Stomach smooth muscle (tissue), 2 donors: ENCODE data around the gene CLASP1.
"Not testable (repeated sequence)": the region's sequence is repeated elsewhere in the genome, so short reads cannot be mapped to it uniquely, and the experiment has no call there.

Experiments
- H3K27ac ChIP-seq: one replicate; pipeline ENCODE4 v1.7.0; 2013; ENCODE audit warnings: mild to moderate bottlenecking, low read length, inconsistent platforms
- H3K27me3 ChIP-seq, 2 donors: one replicate each; pipeline ENCODE4 v1.7.0; 2013; ENCODE audit warnings: low read length in 2 of 2; ENCODE audit not compliant: insufficient read depth in 2 of 2, control insufficient read depth in 1 of 2
- H3K36me3 ChIP-seq, 2 donors: one replicate each; pipeline ENCODE4 v1.7.0; 2013; ENCODE audit warnings: low read length in 2 of 2; ENCODE audit not compliant: control insufficient read depth in 2 of 2, insufficient read depth in 2 of 2
- H3K4me1 ChIP-seq: one replicate; pipeline ENCODE4 v1.7.0; 2013; ENCODE audit warnings: low read length; ENCODE audit not compliant: control insufficient read depth, insufficient read depth
- H3K4me3 ChIP-seq, 2 donors: one replicate each; pipeline ENCODE4 v1.7.0; 2013; ENCODE audit warnings: low read length in 2 of 2
- H3K9ac ChIP-seq, 2 donors: one replicate each; pipeline ENCODE4 v1.7.0; 2013; ENCODE audit warnings: low read length in 2 of 2, mild to moderate bottlenecking in 1 of 2
- H3K9me3 ChIP-seq, 2 donors: one replicate each; pipeline ENCODE4 v1.7.0; 2013; ENCODE audit warnings: low read length in 2 of 2; ENCODE audit not compliant: control insufficient read depth in 2 of 2
- donor health status: healthy.
- donor health status: Pancreatic carcinoma.

CLASP1 gene

DNA sequence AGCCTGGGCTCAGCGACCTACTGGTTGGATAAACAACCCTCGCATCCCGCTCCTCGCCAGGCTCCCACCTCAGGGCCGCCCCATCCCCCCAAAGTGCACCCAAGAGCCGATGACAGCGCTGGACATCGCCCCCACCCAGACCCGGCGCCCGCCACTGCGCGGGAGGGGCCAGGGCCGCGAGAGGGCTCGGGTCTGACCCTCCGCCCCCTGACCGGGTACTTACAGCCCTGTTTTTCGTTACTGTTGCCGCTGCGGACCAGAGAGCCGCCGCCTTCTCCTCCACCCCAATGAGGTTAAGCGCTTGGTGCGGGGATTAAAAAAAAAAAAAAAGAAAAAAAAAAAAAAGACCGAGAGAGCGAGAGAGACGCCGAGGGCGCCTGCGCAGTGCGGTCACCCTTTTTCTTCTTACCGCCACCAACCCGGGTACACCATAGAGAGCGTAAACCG is at the start of gene CLASP1:
CLASP1 (minus strand) TSS at position 314 of the 447 bp plus-strand sequence. CDS start 43,567 bp downstream, outside the sequence.
- H3K27me3 ChIP-seq = no peaks in the 10 kb centered on the region
- H3K36me3 ChIP-seq = no peaks in the 10 kb centered on the region
- no peaks in the 10 kb centered on the region for H3K9me3 ChIP-seq
- peak within 1 kb of the TSS; percentile 92 to 98 for H3K4me3 ChIP-seq
- H3K4me1 ChIP-seq = peaks cover 16% of the 10 kb centered on the region
- peak within 1 kb of the TSS; percentile 98 to 100 for H3K9ac ChIP-seq
- H3K27ac ChIP-seq = peak within 1 kb of the TSS; percentile 98

GRCh38 chr2:121698318-121698930 is 49.2 kb upstream of the CLASP1 start:
- Histone ChIP-seq H3K9me3 (no peaks in the 10 kb centered on the region), H3K4me3 (no peak overlapping the region), H3K36me3 (no peaks in the 10 kb centered on the region), H3K9ac (no peak overlapping the region), H3K27ac (no peak overlapping the region), H3K4me1 (peaks cover 6% of the 10 kb centered on the region), H3K27me3 (no peaks in the 10 kb centered on the region)

DNA sequence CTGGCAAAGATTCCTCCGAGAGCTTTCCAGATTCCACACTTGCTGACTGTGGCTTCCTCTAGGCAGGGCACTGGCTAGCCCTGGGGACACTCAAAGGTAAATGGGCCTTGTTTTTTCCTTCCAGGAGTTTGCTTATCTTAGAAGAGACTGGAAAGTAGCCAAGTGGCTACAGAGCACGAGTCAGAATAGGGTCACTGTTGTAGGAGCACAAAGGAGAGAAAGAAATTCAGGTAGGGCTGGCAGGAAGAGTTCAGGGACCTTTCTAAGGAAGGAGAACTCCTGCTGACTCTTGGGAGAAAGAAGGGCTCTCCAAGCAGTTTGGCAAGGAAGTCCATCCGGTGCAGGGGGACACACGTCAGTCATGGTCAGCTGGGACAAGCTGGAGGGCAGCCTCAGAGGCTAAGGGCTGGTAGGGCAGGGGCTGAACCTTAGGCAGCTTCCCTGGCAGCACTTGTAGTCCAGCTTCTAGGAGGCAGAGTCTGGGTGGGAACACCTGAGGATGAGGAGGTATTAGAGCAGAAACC is 47.9 kb upstream of the CLASP1 start:
- Histone ChIP-seq H3K9me3 (no peaks in the 10 kb centered on the region), H3K9ac (no peak overlapping the region), H3K27ac (no peak overlapping the region), H3K36me3 (no peaks in the 10 kb centered on the region), H3K4me1 (peaks cover 6% of the 10 kb centered on the region), H3K4me3 (no peak overlapping the region), H3K27me3 (no peaks in the 10 kb centered on the region)

- Histone ChIP-seq H3K4me3 (no peak overlapping the region), H3K27ac (no peak overlapping the region), H3K36me3 (no peaks in the 10 kb centered on the region), H3K9me3 (no peaks in the 10 kb centered on the region), H3K4me1 (peaks cover 6% of the 10 kb centered on the region), H3K9ac (no peak overlapping the region), H3K27me3 (no peaks in the 10 kb centered on the region)
Measured at GRCh38 chr2:121696410-121696930, 47.2 kb upstream of the CLASP1 start.

DNA sequence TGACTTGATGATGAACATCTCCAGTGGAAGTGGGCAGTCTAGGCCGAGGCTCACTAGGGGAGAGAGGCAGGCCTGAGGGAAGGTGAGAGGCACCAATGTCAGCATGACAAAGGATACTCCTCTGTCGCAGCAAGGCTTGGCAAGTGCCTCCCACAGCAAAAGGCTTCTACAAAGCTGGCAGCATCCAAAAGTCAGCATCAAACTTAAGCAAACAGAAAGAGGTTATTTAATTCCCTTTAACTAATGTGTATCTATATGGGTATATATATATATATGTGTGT is 45.8 kb upstream of the CLASP1 start:
- Histone ChIP-seq H3K4me1 (peaks cover 6% of the 10 kb centered on the region), H3K27me3 (no peaks in the 10 kb centered on the region), H3K9me3 (no peaks in the 10 kb centered on the region), H3K4me3 (no peak overlapping the region), H3K9ac (no peak overlapping the region), H3K36me3 (no peaks in the 10 kb centered on the region), H3K27ac (no peak overlapping the region)

- H3K9ac ChIP-seq = no peak overlapping the region
- no peak overlapping the region for H3K4me3 ChIP-seq
- no peaks in the 10 kb centered on the region for H3K9me3 ChIP-seq
- peaks cover 3% of the 10 kb centered on the region for H3K4me1 ChIP-seq
- H3K36me3 ChIP-seq = no peaks in the 10 kb centered on the region
- no peak overlapping the region for H3K27ac ChIP-seq
- no peaks in the 10 kb centered on the region for H3K27me3 ChIP-seq
Measured at GRCh38 chr2:121694398-121695170, 45.3 kb upstream of the CLASP1 start.

- H3K36me3 ChIP-seq, H3K4me3 ChIP-seq, H3K27me3 ChIP-seq, H3K4me1 ChIP-seq, H3K9ac ChIP-seq, H3K27ac ChIP-seq, H3K9me3 ChIP-seq: not testable (repeated sequence)
Measured at GRCh38 chr2:121690572-121690971, 41.3 kb upstream of the CLASP1 start.

- Histone ChIP-seq H3K4me3 (no peak overlapping the region), H3K9me3 (no peaks in the 10 kb centered on the region), H3K4me1 (peaks cover 3% of the 10 kb centered on the region), H3K36me3 (no peaks in the 10 kb centered on the region), H3K27me3 (no peaks in the 10 kb centered on the region), H3K9ac (no peak overlapping the region), H3K27ac (no peak overlapping the region)
Measured at GRCh38 chr2:121690095-121690494, 40.8 kb upstream of the CLASP1 start.

DNA sequence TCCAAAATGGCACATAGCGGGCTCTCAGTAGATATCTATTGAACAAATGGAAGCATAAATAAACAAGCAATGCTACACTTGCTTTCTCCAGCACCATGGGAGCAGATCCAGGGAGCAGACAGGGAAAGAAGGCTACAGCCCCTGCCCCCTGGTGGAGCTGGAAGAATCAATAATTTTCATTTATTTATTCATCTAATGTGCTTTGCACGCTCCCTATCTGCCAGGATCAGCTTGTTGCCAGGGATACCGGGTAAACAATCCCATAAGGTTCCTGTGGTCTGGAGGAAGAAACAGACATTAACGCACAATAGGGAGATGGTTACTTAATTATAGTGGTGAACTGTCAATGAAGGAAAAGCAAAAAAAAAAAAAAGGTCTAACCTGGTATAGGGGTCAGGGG is 40.1 kb upstream of the CLASP1 start:
- Histone ChIP-seq H3K9me3 (no peaks in the 10 kb centered on the region), H3K4me1 (no peaks in the 10 kb centered on the region), H3K4me3 (no peak overlapping the region), H3K36me3 (no peaks in the 10 kb centered on the region), H3K9ac (no peak overlapping the region), H3K27ac (no peak overlapping the region), H3K27me3 (no peaks in the 10 kb centered on the region)

- Histone ChIP-seq H3K36me3 (no peaks in the 10 kb centered on the region), H3K9me3 (no peaks in the 10 kb centered on the region), H3K4me3 (no peak overlapping the region), H3K27me3 (no peaks in the 10 kb centered on the region), H3K27ac (no peak overlapping the region), H3K9ac (no peak overlapping the region), H3K4me1 (no peaks in the 10 kb centered on the region)
Measured at GRCh38 chr2:121688820-121689219, 39.6 kb upstream of the CLASP1 start.

GRCh38 chr2:121686902-121687301 is 37.6 kb upstream of the CLASP1 start:
- no peak overlapping the region for H3K9ac ChIP-seq
- no peaks in the 10 kb centered on the region for H3K36me3 ChIP-seq
- H3K4me3 ChIP-seq = no peak overlapping the region
- H3K27ac ChIP-seq = no peak overlapping the region
- H3K4me1 ChIP-seq = no peaks in the 10 kb centered on the region
- H3K9me3 ChIP-seq = peaks cover 9 to 12% of the 10 kb centered on the region in 2 donors
- H3K27me3 ChIP-seq = no peaks in the 10 kb centered on the region
